GM12878 (cell line): Measurements from ENCODE around the gene RXFP1. TPM values are rescaled to one million over a fixed set of nuclear protein-coding genes. Genes with fewer than 3 reads are reported as not detected.

Experiments
- ATAC-seq: fragments of 200-7000 bp; cut with Tn5 transposase; 3 replicates; pipeline ENCODE4 v1.9.1; 2020; ENCODE audit warnings: mild to moderate bottlenecking, moderate library complexity
- BruUV-seq: library from RNA; stranded (reverse); fragments of 400-500 nt; replicated peaks from 2 replicates; lab custom pipeline; 2021; lab: Mats Ljungman, UMichigan
- CTCF ChIA-PET: fragments of 300-600 bp; sonication (Branson Sonifier 250); formaldehyde crosslinking; extraction: SDS; loops from one replicate; lab custom pipeline; 2021; ENCODE audit warnings: inconsistent platforms; lab: Yijun Ruan, JAX
- POLR2A ChIA-PET: fragments of 350-600 bp; formaldehyde crosslinking; extraction: SDS; loops from one replicate; lab custom pipeline; 2021; ENCODE audit warnings: inconsistent platforms; lab: Charles Lee
- RAD21 ChIA-PET: fragments of 300-600 bp; sonication (Branson Sonifier 250); formaldehyde crosslinking; loops from one replicate; lab custom pipeline; 2023; ENCODE audit warnings: antibody characterized with exemption; ENCODE audit not compliant: unreplicated experiment; lab: Charles Lee
- SMC1A ChIA-PET: fragments of 300-600 bp; sonication (Branson Sonifier 250); formaldehyde crosslinking; loops from one replicate; lab custom pipeline; 2023; ENCODE audit not compliant: unreplicated experiment, uncharacterized antibody; lab: Charles Lee
- DNase-seq: peaks from one replicate; pipeline ENCODE4 v3.0.0-alpha.2; 2011; ENCODE audit warnings: low read depth, low spot score
- FAIRE-seq: peaks from 3 replicates; lab custom pipeline; 2011; peaks lifted over from hg19 to GRCh38; lab: Jason Lieb, UNC
- H2AFZ ChIP-seq: 2 replicates; pipeline ENCODE4 v1.6.0; 2011; ENCODE audit warnings: low read depth, low read length, control low read depth; ENCODE audit not compliant: control insufficient read depth
- H3K27ac ChIP-seq: 2 replicates; pipeline ENCODE4 v1.5.1; 2011; ENCODE audit warnings: control low read depth; ENCODE audit not compliant: control insufficient read depth, insufficient read depth
- H3K27me3 ChIP-seq, 2 experiments: replicated peaks in 1 of 2; 2 replicates each; pipeline versions ENCODE4 v1.6.0 to v1.6.1; 2011; ENCODE audit warnings: low read length in 1 of 2; ENCODE audit not compliant: control insufficient read depth in 2 of 2, insufficient read depth in 2 of 2
- H3K36me3 ChIP-seq, 2 experiments: 2 replicates each; pipeline ENCODE4 v1.5.1; 2011; ENCODE audit warnings: low read length in 1 of 2; ENCODE audit not compliant: control insufficient read depth in 2 of 2, insufficient read depth in 2 of 2
- H3K4me1 ChIP-seq: 2 replicates; pipeline ENCODE4 v1.6.1; 2011; ENCODE audit warnings: mild to moderate bottlenecking, low read length, moderate library complexity, mixed read lengths; ENCODE audit not compliant: control insufficient read depth, insufficient read depth
- H3K4me2 ChIP-seq: 2 replicates; pipeline ENCODE4 v1.6.0; 2011; ENCODE audit warnings: control low read depth; ENCODE audit not compliant: control insufficient read depth, insufficient read depth
- H3K4me3 ChIP-seq: fragments of 200-600 bp; sonication (generic); 2 replicates; pipeline ENCODE4 v1.5.1; 2016
- H3K79me2 ChIP-seq: 2 replicates; pipeline ENCODE4 v1.6.0; 2011; ENCODE audit warnings: low read length; ENCODE audit not compliant: control insufficient read depth, insufficient read depth
- H3K9ac ChIP-seq: 2 replicates; pipeline ENCODE4 v1.8.0; 2011; ENCODE audit warnings: low read length, control low read depth, mixed read lengths; ENCODE audit not compliant: control insufficient read depth, insufficient read depth
- H3K9me3 ChIP-seq: replicated peaks from 3 replicates; pipeline ENCODE4 v1.5.1; 2011; ENCODE audit warnings: mild to moderate bottlenecking, low read length; ENCODE audit not compliant: control insufficient read depth, insufficient read depth
- H4K20me1 ChIP-seq: 2 replicates; pipeline ENCODE4 v1.6.0; 2011; ENCODE audit not compliant: control insufficient read depth, insufficient read depth
- BRCA1 ChIP-seq: IDR thresholded peaks from 2 replicates; pipeline ENCODE4 v1.6.1; 2011; ENCODE audit warnings: low read depth, low read length, improper control_type of control experiment
- EP300 ChIP-seq, 2 experiments: fragments of 150-350 bp in 1 of 2; IDR thresholded peaks; 2 replicates each; pipeline ENCODE4 v1.6.1; 2011 to 2012; ENCODE audit warnings: low read depth in 2 of 2, low read length in 2 of 2, borderline replicate concordance in 1 of 2, improper control_type of control experiment in 1 of 2, inconsistent platforms in 1 of 2; ENCODE audit not compliant: control insufficient read depth in 1 of 2
- HDAC2 ChIP-seq: fragments of 200-600 bp; sonication (generic); IDR thresholded peaks from 2 replicates; pipeline ENCODE4 v1.6.1; 2017
- HDGF ChIP-seq: fragments of 450-650 bp; IDR thresholded peaks from 2 replicates; pipeline ENCODE4 v1.6.1; 2016; ENCODE audit warnings: antibody characterized with exemption
- KAT2A ChIP-seq: conservative IDR thresholded peaks from 2 replicates; pipeline ENCODE4 v1.6.1; 2011; ENCODE audit warnings: low read depth, low read length; ENCODE audit not compliant: control insufficient read depth
- KDM1A ChIP-seq: fragments of 200-600 bp; sonication (generic); IDR thresholded peaks from 2 replicates; pipeline ENCODE4 v1.6.1; 2016; ENCODE audit warnings: borderline replicate concordance
- NFYB ChIP-seq: IDR thresholded peaks from 2 replicates; pipeline ENCODE4 v1.6.1; 2011; ENCODE audit warnings: low read depth, mild to moderate bottlenecking, low read length, improper control_type of control experiment, moderate library complexity; ENCODE audit not compliant: insufficient read depth
- SRF ChIP-seq, 2 experiments: IDR thresholded peaks; 2 replicates each; pipeline ENCODE4 v1.6.1; 2011; ENCODE audit warnings: low read depth in 2 of 2, low read length in 2 of 2, mild to moderate bottlenecking in 1 of 2, moderate library complexity in 1 of 2
- ZSCAN29 ChIP-seq: fragments of 450-650 bp; IDR thresholded peaks from 2 replicates; pipeline ENCODE4 v1.6.1; 2017; ENCODE audit warnings: mild to moderate bottlenecking, moderate library complexity
- ZZZ3 ChIP-seq: IDR thresholded peaks from 2 replicates; pipeline ENCODE4 v1.6.1; 2011; ENCODE audit warnings: low read depth; ENCODE audit not compliant: control insufficient read depth, insufficient read length
- WGBS: methylation state at CpG from one replicate; pipeline ENCODE4 v1.1.6; 2016; ENCODE audit warnings: low lambda C conversion rate; ENCODE audit not compliant: insufficient replicate concordance, insufficient coverage; ENCODE audit errors: missing lambda C conversion rate; 5-methylcytosine and 5-hydroxymethylcytosine counted together
- in situ Hi-C: fragments of 300-500 bp; cut with MboI; formaldehyde crosslinking; loops from 9 replicates; pipeline ENCODE4 v1.14.3; 2018; ENCODE audit warnings: mixed read lengths
- intact Hi-C: fragments of 100-400 bp; cut with micrococcal nuclease; formaldehyde crosslinking; loops from one replicate; pipeline ENCODE4 v1.14.2; 2022; ENCODE audit not compliant: unreplicated experiment
- polyA plus RNA-seq, 11 experiments: library from polyadenylated mRNA; depleted of rRNA in 4 of 11; unstranded in 6 of 11; stranded (reverse) in 5 of 11; fragments of >200 nt; fragmentation: Nextera tagmentation in 4 of 11; fragmentation: Illumina TruSeq in 1 of 11; extraction: Ambion mirVana in 4 of 11; extraction: Trizol in 1 of 11; gene quantifications; 1 replicate in 1 of 11; 2 replicates in 10 of 11; pipeline versions ENCODE4 v1.2.1 to v1.2.3, GENCODE V29; 2011 to 2016; ENCODE audit warnings: inconsistent platforms in 2 of 11, missing spikeins in 2 of 11, low read depth in 1 of 11
- total RNA-seq, 4 experiments: library from RNA; depleted of rRNA in 3 of 4; stranded (reverse); fragments of >200 nt in 3 of 4; fragmentation: Illumina TruSeq in 1 of 4; extraction: Trizol in 1 of 4; gene quantifications; 2 replicates each; pipeline versions ENCODE4 v1.2.1 to v1.2.3, GENCODE V29; 2013 to 2021
- TF ChIP-seq, protein P1 (sequence below): fragments of 450-650 bp; formaldehyde crosslinking; IDR thresholded peaks from 2 replicates; pipeline ENCODE4 v1.5.0; 2022; ENCODE audit warnings: mild to moderate bottlenecking, missing genetic modification characterization
- TF ChIP-seq, protein P2 (sequence below): fragments of 450-650 bp; IDR thresholded peaks from 2 replicates; pipeline ENCODE4 v1.6.1; 2017; ENCODE audit warnings: mild to moderate bottlenecking, moderate library complexity
- TF ChIP-seq, protein P3 (sequence below): IDR thresholded peaks from 2 replicates; pipeline ENCODE4 v1.6.1; 2012; ENCODE audit warnings: low read length, inconsistent platforms

The RXFP1 gene
- total and polyA plus RNA-seq, 10 of the 15 experiments (the other 5 are each of a cell fraction or from before 2014, with no cell fraction given), result 0.12 TPM; not detected in 9

DNA sequence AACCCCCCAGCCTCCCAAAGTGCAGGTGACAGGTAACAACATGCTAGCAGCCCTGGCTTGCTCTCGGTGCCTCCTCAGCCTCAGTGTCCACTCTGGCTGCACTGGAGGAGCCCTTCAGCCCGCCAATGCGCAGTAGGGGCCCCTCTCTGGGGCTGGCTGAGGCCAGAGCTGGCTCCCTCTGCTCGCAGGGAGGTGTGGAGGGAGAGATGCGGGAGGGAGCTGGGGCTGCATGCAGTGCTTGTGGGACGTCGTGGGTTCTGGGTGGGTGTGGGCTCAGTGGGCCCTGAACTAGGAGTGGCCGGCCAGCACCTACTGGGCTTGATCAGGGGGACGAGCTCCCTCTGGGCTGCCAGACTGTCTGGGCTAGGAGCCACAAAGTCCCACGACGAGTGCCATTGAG lies 135.6 kb downstream of the RXFP1 start:
- in situ Hi-C loops, result no loop called here
- WGBS, result 33% methylated on average over 10 of the region's 11 CpGs
- ATAC-seq (no peak), DNase-seq (no peak), FAIRE-seq (no peak)
- H3K36me3 ChIP-seq, result no peaks in the 10 kb centered on the region
- no peaks in the 10 kb centered on the region for H4K20me1 ChIP-seq
- H3K79me2 ChIP-seq, result no peaks in the 10 kb centered on the region
- H3K9me3 ChIP-seq, result no peaks in the 10 kb centered on the region
- intact Hi-C loops, result no loop called here
- ChIA-PET POLR2A (interaction anchor here (0.6 kb wide), 1 partner anchor 724 kb away, joined by 3 read pairs; no protein-coding TSS in a partner anchor), SMC1A (no interaction called here), RAD21 (no interaction called here), CTCF (interaction anchor here (0.9 kb wide), 1 partner anchor 12 kb away, joined by 3 read pairs; no protein-coding TSS in a partner anchor)
- TF ChIP-seq HDGF (no peak), ZSCAN29 (no peak), ZZZ3 (no peak), SRF (IDR thresholded peaks at IDR 0.05; ENCODE audit: low read depth in 2 of 2, low read length in 2 of 2) (no peak), BRCA1 (no peak), KAT2A (no peak), KDM1A (no peak), HDAC2 (no peak), EP300 (IDR thresholded peaks at IDR 0.05; ENCODE audit: borderline replicate concordance in 1 of 2, control insufficient read depth in 1 of 2, low read depth in 2 of 2, low read length in 2 of 2) (no peak), NFYB (no peak)
- TF ChIP-seq, protein P1, sequence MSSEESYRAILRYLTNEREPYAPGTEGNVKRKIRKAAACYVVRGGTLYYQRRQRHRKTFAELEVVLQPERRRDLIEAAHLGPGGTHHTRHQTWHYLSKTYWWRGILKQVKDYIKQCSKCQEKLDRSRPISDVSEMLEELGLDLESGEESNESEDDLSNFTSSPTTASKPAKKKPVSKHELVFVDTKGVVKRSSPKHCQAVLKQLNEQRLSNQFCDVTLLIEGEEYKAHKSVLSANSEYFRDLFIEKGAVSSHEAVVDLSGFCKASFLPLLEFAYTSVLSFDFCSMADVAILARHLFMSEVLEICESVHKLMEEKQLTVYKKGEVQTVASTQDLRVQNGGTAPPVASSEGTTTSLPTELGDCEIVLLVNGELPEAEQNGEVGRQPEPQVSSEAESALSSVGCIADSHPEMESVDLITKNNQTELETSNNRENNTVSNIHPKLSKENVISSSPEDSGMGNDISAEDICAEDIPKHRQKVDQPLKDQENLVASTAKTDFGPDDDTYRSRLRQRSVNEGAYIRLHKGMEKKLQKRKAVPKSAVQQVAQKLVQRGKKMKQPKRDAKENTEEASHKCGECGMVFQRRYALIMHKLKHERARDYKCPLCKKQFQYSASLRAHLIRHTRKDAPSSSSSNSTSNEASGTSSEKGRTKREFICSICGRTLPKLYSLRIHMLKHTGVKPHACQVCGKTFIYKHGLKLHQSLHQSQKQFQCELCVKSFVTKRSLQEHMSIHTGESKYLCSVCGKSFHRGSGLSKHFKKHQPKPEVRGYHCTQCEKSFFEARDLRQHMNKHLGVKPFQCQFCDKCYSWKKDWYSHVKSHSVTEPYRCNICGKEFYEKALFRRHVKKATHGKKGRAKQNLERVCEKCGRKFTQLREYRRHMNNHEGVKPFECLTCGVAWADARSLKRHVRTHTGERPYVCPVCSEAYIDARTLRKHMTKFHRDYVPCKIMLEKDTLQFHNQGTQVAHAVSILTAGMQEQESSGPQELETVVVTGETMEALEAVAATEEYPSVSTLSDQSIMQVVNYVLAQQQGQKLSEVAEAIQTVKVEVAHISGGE (CRISPR knock-in tag), result no peak
- TF ChIP-seq, protein P2, sequence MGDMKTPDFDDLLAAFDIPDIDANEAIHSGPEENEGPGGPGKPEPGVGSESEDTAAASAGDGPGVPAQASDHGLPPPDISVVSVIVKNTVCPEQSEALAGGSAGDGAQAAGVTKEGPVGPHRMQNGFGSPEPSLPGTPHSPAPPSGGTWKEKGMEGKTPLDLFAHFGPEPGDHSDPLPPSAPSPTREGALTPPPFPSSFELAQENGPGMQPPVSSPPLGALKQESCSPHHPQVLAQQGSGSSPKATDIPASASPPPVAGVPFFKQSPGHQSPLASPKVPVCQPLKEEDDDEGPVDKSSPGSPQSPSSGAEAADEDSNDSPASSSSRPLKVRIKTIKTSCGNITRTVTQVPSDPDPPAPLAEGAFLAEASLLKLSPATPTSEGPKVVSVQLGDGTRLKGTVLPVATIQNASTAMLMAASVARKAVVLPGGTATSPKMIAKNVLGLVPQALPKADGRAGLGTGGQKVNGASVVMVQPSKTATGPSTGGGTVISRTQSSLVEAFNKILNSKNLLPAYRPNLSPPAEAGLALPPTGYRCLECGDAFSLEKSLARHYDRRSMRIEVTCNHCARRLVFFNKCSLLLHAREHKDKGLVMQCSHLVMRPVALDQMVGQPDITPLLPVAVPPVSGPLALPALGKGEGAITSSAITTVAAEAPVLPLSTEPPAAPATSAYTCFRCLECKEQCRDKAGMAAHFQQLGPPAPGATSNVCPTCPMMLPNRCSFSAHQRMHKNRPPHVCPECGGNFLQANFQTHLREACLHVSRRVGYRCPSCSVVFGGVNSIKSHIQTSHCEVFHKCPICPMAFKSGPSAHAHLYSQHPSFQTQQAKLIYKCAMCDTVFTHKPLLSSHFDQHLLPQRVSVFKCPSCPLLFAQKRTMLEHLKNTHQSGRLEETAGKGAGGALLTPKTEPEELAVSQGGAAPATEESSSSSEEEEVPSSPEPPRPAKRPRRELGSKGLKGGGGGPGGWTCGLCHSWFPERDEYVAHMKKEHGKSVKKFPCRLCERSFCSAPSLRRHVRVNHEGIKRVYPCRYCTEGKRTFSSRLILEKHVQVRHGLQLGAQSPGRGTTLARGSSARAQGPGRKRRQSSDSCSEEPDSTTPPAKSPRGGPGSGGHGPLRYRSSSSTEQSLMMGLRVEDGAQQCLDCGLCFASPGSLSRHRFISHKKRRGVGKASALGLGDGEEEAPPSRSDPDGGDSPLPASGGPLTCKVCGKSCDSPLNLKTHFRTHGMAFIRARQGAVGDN, result no peak
- TF ChIP-seq, protein P3, sequence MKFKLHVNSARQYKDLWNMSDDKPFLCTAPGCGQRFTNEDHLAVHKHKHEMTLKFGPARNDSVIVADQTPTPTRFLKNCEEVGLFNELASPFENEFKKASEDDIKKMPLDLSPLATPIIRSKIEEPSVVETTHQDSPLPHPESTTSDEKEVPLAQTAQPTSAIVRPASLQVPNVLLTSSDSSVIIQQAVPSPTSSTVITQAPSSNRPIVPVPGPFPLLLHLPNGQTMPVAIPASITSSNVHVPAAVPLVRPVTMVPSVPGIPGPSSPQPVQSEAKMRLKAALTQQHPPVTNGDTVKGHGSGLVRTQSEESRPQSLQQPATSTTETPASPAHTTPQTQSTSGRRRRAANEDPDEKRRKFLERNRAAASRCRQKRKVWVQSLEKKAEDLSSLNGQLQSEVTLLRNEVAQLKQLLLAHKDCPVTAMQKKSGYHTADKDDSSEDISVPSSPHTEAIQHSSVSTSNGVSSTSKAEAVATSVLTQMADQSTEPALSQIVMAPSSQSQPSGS, result no peak
- no peak overlapping the region for H3K9ac ChIP-seq
- H3K27me3 ChIP-seq, result no peaks in the 10 kb centered on the region
- H2AFZ ChIP-seq, result no peak overlapping the region
- no peak overlapping the region for H3K27ac ChIP-seq
- H3K4me2 ChIP-seq, result no peak overlapping the region
- no peaks in the 10 kb centered on the region for H3K4me1 ChIP-seq
- no peak overlapping the region for H3K4me3 ChIP-seq
- BruUV-seq, result no TSS peak
